GM21526 (cell line): ENCODE data around the gene CCN6.

Experiments used
- ATAC-seq: cut with Tn5 transposase; IDR thresholded peaks from one replicate; pipeline ENCODE4 v1.9.1; 2021; ENCODE audit warnings: moderate library complexity; ENCODE audit not compliant: unreplicated experiment, low FRiP score

Gene CCN6

DNA sequence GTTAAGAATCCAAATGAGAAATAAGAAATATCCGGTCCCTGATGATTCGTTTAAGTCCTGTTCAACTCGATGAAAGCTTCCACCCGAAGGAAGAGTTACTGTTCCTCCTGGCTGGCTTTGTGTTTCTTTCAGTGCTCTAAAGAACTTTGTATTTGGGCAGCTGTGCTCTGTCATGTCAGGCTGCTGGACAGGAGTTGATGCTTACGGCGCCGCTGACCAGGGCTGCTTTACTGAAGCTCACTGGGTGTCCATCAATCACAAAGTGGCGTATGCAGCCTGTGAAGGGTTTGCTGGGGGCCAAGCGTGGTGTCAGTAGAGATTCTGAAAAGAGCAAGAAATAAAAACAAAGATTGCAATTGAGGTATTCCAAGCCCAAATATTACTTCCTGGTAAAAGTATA, 55.4 kb downstream of the CCN6 start:
- ATAC-seq: no peak

DNA sequence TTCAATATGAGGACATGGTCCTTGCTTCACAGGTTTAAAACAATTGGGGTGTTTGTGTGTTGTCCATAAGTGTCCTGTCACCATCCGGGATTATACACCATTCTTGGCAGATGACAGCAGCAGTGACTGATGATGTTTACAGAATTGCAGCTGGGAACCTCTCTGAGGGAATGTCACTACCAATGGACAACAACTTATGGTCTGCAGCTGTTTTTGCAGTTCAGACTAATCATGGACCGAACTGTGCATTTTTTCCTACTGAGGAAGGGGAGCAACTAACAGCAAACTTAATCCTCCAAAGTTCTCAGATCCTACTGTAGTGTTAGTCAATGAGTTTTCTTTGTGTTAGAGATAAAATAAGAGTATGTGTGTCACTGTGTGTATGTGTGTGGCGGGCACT, 59.5 kb downstream of the CCN6 start:
- ATAC-seq: no peak

DNA sequence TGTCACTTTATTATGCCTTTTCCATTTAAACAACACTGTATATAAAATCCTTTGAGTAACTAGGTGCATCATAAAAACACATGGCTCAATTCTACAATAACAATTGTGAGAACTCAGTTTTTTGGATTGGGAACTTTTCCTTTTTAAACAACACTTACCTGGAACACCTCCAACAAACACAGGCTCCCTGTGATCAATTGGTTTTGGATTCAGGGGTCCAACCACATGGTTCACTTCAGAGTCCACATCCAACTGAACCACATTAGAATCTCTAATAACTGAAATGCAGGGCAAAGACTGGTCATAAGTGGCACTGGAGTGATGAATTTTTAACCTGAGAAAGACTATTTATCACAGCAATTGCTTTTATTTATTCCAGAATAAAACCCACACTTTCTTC, 60.0 kb downstream of the CCN6 start:
- no peak for ATAC-seq

DNA sequence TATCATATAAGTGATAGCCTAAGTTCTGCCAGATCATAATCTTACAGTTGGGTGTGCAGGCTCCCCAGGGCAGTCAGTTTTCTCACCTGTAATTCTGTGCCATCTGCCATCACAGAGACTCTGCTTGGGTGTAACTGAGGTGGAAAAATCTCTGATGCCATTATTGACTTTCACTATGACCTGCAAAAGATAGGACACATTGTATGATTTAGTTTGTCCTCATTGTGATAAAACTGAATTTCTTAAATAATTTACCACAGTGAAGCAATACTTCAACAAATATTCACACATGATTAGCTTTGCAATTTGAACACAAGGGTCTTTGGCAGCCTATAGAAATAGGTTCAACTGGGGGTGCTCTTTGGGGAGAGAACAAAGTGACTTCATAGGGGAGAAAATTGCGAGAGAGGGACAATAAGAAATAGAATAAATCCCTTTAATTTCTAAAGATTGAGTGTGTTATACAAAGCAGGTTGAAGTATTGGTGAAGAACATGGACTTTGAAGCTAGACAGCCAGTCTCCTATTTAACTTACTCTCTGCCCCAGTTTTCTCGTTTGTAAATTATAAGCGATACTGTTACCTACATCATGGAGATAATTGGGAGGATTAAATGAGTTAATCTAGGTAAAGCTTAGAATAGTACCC, 60.8 kb downstream of the CCN6 start:
- ATAC-seq: no peak

DNA sequence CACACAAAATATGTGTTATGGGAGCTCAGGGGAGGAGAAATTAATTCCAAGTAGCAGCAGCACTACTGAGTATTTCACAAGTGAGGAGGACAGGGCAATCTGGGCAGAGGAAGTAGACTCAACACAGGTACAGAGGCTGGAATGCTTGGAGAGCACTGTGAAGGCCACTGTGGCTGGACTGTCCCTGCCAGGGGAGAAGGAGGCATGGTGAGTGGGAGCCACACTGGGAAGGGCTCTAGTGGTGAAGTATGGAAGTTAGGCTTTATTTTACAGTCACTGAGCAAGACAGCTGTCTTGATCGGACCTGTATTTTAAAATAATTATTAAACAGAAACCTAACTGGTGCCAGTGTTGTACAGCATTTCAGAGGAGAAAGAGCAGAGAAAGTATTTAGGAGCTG, 62.3 kb downstream of the CCN6 start:
- ATAC-seq: no peak

DNA sequence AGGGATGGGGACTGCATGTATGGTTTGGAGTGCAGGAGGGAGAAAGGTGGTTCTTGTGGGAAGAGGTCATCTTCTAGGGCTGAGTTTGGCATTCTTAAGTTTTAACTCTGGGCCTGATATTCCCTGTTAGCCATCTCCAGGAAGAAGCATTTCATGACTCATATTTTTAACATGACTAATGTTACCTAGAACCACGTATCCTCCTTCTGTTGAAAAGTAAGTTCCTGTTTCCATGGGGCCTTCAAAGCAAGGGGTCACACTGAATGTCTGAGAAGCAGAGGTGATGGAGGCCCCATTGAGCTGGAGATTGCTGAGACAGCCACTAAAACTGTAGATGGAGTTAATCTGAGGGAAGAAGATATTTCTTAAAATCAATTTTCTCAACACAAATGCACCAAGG, 63.6 kb downstream of the CCN6 start:
- no peak for ATAC-seq

DNA sequence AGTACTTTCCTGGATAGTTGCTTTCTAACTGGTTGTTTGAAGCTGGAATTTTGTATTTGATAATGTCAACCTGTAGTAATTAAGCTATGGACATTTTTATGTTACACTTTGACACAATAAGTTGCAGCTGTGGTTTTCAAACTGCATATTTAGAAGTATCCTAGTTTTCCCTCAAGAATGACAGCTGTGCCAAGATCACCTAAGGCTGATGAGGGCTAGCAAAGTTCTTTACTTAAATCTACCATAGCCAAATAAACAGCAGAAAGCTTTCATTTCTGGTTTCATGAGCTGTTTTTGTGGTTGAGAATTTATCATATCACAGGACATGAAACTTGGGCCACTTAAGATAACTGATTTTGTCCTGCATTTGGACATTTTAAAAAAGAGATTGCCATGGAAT, 64.1 kb downstream of the CCN6 start:
- no peak for ATAC-seq
